Bone marrow (tissue), 2 donors: Measurements from ENCODE around the gene B4GALT4.
"Not testable (repeated sequence)": the region's sequence is repeated elsewhere in the genome, so short reads cannot be mapped to it uniquely, and the experiment has no call there.

ENCODE experiments used
- DNase-seq, 2 donors: peaks; one replicate each; lab custom pipeline; 2025; lab: John Stamatoyannopoulos, UW

B4GALT4 gene

GRCh38 chr3:119240591-119241434, at the start of gene B4GALT4:
Gene B4GALT4 (minus strand): TSS chr3:119240878. CDS start chr3:119230099, 10,779 bp downstream.
- peak in 1 of 2 donors; percentile 57 for DNase-seq

- DNase-seq, result peak in 1 of 2 donors; percentile 25
Observed at GRCh38 chr3:119289404-119289770, 48.7 kb upstream of the B4GALT4 start.

GRCh38 chr3:119288669-119289403, 48.2 kb upstream of the B4GALT4 start:
- DNase-seq, result no peak

- no peak for DNase-seq
Observed at GRCh38 chr3:119279584-119280243, 39.0 kb upstream of the B4GALT4 start.

- DNase-seq, result no peak
Observed at GRCh38 chr3:119279101-119279554, 38.5 kb upstream of the B4GALT4 start.

GRCh38 chr3:119276680-119277079, 36.0 kb upstream of the B4GALT4 start:
- DNase-seq, result no peak

GRCh38 chr3:119270212-119270611, 29.5 kb upstream of the B4GALT4 start:
- DNase-seq, result not testable (repeated sequence)

- DNase-seq, result no peak
Observed at GRCh38 chr3:119261055-119261454, 20.4 kb upstream of the B4GALT4 start.

GRCh38 chr3:119259821-119260220, 19.1 kb upstream of the B4GALT4 start:
- no peak for DNase-seq

GRCh38 chr3:119258915-119259314, 18.2 kb upstream of the B4GALT4 start:
- peak in 1 of 2 donors; percentile 28 for DNase-seq

GRCh38 chr3:119257654-119258410, 17.2 kb upstream of the B4GALT4 start:
- no peak for DNase-seq

GRCh38 chr3:119257111-119257510, 16.4 kb upstream of the B4GALT4 start:
- no peak for DNase-seq

GRCh38 chr3:119255214-119255613, 14.5 kb upstream of the B4GALT4 start:
- no peak for DNase-seq

- no peak for DNase-seq
Observed at GRCh38 chr3:119245778-119246177, 5.1 kb upstream of the B4GALT4 start.

- no peak for DNase-seq
Observed at GRCh38 chr3:119243712-119244111, 3.0 kb upstream of the B4GALT4 start.

GRCh38 chr3:119243058-119243529, 2.4 kb upstream of the B4GALT4 start:
- DNase-seq, result not testable (repeated sequence)

- DNase-seq, result not testable (repeated sequence)
Observed at GRCh38 chr3:119242387-119243057, 1.8 kb upstream of the B4GALT4 start.

GRCh38 chr3:119240101-119240590, 532 bp downstream of the B4GALT4 start:
- DNase-seq, result no peak

GRCh38 chr3:119239206-119239820, 1.4 kb downstream of the B4GALT4 start:
- no peak for DNase-seq

- no peak for DNase-seq
Observed at GRCh38 chr3:119238363-119238762, 2.3 kb downstream of the B4GALT4 start.
